NCI-H1417 (cell line): Measurements from ENCODE around the gene TUBB.

Experiments used
- DNase-seq, 3 experiments: peaks; one replicate each; lab custom pipeline; 2025; lab: John Stamatoyannopoulos, UW

The TUBB gene

GRCh38 chr6:30719791-30720737, at the start of gene TUBB:
Gene TUBB, plus strand, starts transcription at chr6:30720352. Its CDS starts 155 bp downstream, at chr6:30720507.
- DNase-seq = peak; percentile 95 to 99 (median 95)

GRCh38 chr6:30670760-30671527, 49.2 kb upstream of the TUBB start:
- no peak for DNase-seq

GRCh38 chr6:30672445-30673253, 47.5 kb upstream of the TUBB start, which contains the start of gene DHX16:
Gene DHX16, minus strand, starts transcription at chr6:30673006. Its CDS starts 165 bp downstream, at chr6:30672841.
- DNase-seq = peak; percentile 89 to 97 (median 94)

GRCh38 chr6:30676660-30677285, 43.4 kb upstream of the TUBB start:
- no peak for DNase-seq

GRCh38 chr6:30678964-30679726, 41.0 kb upstream of the TUBB start:
- peak; percentile 61 to 79 (median 67) for DNase-seq

GRCh38 chr6:30679765-30680535, 40.2 kb upstream of the TUBB start:
- DNase-seq = no peak

- DNase-seq = no peak
Observed at GRCh38 chr6:30681766-30682142, 38.4 kb upstream of the TUBB start.

GRCh38 chr6:30682143-30683117, 37.7 kb upstream of the TUBB start:
- DNase-seq = peak in 1 of 3 experiments; percentile 2

GRCh38 chr6:30683183-30683979, 36.8 kb upstream of the TUBB start:
- no peak for DNase-seq

- no peak for DNase-seq
Observed at GRCh38 chr6:30683980-30684338, 36.2 kb upstream of the TUBB start.

GRCh38 chr6:30684386-30685156, 35.6 kb upstream of the TUBB start:
- DNase-seq = no peak

GRCh38 chr6:30685157-30686008, 34.8 kb upstream of the TUBB start:
- DNase-seq = no peak

- peak in 2 of 3 experiments; percentile 36 to 50 for DNase-seq
Observed at GRCh38 chr6:30686009-30686907, 33.9 kb upstream of the TUBB start, which contains the start of gene PPP1R18. Gene PPP1R18, minus strand, starts transcription at chr6:30686645. Its CDS starts 627 bp downstream, at chr6:30686018.

GRCh38 chr6:30686908-30687658, 33.1 kb upstream of the TUBB start:
- DNase-seq = peak; percentile 82 to 88 (median 84)
